HL-60 (cell line): ENCODE measurements around the gene NPHP4.

Experiments used
- GABPA ChIP-seq: IDR thresholded peaks from 2 replicates; pipeline ENCODE4 v1.6.1; 2012; ENCODE audit warnings: low read depth
- REST ChIP-seq: IDR thresholded peaks from 2 replicates; pipeline ENCODE4 v1.6.1; 2012; ENCODE audit warnings: low read depth; ENCODE audit not compliant: insufficient replicate concordance
- TF ChIP-seq, protein P1 (sequence below): IDR thresholded peaks from one replicate; pipeline ENCODE4 v1.5.1; 2011; ENCODE audit warnings: low read length, control low read depth, inconsistent platforms; ENCODE audit not compliant: insufficient read depth

DNA sequence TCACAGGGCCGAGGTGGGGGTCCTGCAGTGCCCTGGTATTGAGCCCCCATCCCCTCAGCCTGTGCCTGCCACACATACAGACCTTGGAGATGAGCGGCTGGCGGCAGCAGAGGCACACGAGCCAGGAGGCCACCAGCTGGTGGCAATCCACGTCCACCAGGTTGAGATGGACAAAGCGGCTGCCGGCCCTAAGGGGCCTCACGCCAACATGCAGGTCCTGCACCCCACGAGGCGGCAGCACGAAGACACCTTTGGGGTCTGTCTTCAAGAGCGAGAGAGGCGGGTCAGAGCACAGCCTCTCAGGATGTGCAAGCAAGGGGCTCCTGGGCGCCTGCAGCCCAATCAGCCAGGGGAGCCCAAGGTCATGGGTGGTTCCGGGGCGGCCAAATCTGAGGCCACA lies 128.0 kb downstream of the NPHP4 start:
- TF ChIP-seq REST (no peak), GABPA (no peak)
- TF ChIP-seq, protein P1, sequence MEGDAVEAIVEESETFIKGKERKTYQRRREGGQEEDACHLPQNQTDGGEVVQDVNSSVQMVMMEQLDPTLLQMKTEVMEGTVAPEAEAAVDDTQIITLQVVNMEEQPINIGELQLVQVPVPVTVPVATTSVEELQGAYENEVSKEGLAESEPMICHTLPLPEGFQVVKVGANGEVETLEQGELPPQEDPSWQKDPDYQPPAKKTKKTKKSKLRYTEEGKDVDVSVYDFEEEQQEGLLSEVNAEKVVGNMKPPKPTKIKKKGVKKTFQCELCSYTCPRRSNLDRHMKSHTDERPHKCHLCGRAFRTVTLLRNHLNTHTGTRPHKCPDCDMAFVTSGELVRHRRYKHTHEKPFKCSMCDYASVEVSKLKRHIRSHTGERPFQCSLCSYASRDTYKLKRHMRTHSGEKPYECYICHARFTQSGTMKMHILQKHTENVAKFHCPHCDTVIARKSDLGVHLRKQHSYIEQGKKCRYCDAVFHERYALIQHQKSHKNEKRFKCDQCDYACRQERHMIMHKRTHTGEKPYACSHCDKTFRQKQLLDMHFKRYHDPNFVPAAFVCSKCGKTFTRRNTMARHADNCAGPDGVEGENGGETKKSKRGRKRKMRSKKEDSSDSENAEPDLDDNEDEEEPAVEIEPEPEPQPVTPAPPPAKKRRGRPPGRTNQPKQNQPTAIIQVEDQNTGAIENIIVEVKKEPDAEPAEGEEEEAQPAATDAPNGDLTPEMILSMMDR, result no peak
